Peyer's patch (tissue), 4 donors: ENCODE data around the gene ZNF784.

Experiments used
- POLR2A ChIP-seq, 2 donors: fragments of 450-650 bp; IDR thresholded peaks; one replicate each; pipeline ENCODE4 v1.5.1; 2017; ENCODE audit warnings: antibody characterized with exemption in 2 of 2, mild to moderate bottlenecking in 2 of 2, moderate library complexity in 2 of 2
- TF ChIP-seq, protein P1 (sequence below), 6 experiments: fragments of 450-650 bp in 4 of 6; fragments of 200-600 bp in 2 of 6; sonication (generic) in 1 of 6; IDR thresholded peaks; one replicate each; pipeline ENCODE4 v1.5.1; 2017 to 2019; ENCODE audit warnings: antibody characterized with exemption in 6 of 6, mild to moderate bottlenecking in 3 of 6, moderate library complexity in 1 of 6

DNA sequence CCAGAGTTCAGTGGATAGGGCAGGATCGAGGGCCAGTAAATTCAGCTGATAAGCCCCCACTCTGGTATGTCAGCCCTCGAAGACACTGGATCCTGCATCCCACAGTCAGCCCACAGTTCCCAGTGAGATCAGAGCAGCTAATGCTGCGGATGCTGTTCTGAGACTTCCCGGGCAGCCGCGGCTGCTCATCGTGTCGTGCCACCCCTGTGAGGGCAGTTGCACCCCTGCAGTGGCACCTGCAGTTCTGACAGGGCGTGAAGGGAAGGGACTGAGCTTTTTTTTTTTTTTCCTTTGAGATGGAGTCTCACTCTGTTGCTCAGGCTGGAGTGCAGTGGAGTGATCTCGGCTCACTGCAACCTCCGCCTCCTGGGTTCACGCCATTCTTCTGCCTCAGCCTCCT, 43.1 kb upstream of the ZNF784 start:
- TF ChIP-seq, protein P1, sequence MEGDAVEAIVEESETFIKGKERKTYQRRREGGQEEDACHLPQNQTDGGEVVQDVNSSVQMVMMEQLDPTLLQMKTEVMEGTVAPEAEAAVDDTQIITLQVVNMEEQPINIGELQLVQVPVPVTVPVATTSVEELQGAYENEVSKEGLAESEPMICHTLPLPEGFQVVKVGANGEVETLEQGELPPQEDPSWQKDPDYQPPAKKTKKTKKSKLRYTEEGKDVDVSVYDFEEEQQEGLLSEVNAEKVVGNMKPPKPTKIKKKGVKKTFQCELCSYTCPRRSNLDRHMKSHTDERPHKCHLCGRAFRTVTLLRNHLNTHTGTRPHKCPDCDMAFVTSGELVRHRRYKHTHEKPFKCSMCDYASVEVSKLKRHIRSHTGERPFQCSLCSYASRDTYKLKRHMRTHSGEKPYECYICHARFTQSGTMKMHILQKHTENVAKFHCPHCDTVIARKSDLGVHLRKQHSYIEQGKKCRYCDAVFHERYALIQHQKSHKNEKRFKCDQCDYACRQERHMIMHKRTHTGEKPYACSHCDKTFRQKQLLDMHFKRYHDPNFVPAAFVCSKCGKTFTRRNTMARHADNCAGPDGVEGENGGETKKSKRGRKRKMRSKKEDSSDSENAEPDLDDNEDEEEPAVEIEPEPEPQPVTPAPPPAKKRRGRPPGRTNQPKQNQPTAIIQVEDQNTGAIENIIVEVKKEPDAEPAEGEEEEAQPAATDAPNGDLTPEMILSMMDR (IDR thresholded peaks at IDR 0.05) = no peak
- TF ChIP-seq POLR2A (IDR thresholded peaks at IDR 0.05) = no peak
